GM19372 (cell line): ENCODE data around the gene GULP1.
"Not testable (repeated sequence)": the region's sequence is repeated elsewhere in the genome, so short reads cannot be mapped to it uniquely, and the experiment has no call there.

Source experiments
- ATAC-seq: cut with Tn5 transposase; IDR thresholded peaks from one replicate; pipeline ENCODE4 v1.9.1; 2021; ENCODE audit warnings: mild to moderate bottlenecking, low read depth, moderate library complexity; ENCODE audit not compliant: unreplicated experiment

Gene GULP1

DNA sequence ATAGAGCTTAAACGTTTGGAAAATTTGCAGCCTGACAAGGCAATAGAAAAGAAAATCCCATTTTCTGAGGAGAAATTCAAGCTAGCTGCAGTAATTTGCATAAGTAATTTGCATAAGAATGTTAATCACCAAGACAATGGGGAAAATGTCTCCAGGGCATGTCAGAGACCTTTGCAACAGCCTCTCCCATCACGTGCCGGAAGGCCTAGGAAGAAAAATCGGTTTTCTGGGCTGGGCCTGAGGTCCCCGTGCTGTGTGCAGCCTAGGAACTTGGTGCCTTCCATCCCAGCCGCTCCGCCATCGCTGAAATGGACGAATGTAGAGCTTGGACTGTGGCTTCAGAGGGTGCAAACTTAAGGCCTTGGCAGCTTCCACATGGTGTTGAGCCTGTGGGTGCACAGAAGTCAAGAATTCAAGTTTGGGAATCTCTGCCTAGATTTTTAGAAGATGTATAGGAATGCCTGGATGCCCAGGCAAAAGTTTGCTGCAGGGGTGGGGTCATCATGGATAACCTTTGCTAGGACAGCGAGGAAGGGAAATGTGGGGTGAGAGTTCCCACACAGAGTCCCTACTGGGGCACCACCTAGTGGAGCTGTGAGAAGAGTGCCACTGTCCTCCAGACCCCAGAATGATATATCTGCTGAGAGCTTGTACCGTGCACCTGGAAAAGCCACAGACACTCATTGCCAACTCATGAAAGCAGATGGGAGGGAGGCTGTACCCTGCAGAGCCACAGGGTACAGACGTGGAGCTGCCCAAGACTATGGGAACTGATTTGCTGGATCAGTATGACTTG lies 164.6 kb downstream of the GULP1 start:
- no peak for ATAC-seq

DNA sequence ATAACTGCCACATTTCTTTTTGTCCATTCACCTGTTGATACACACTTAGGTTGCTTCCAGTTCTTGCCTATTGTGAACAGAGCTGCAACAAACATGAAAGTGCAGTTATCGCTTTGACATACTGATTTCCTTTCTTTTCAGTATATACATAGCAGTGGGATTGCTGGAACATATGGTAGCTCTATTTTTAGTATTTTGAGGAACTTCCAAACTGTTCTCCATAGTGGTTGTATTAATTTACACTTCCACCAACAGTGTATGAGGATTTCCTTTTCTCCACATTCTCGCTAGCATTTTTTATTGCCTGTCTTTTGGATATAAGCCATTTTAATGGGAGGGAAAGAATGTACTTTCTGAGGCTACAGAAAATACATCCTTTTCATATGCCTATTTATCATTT lies 167.4 kb downstream of the GULP1 start:
- no peak for ATAC-seq

DNA sequence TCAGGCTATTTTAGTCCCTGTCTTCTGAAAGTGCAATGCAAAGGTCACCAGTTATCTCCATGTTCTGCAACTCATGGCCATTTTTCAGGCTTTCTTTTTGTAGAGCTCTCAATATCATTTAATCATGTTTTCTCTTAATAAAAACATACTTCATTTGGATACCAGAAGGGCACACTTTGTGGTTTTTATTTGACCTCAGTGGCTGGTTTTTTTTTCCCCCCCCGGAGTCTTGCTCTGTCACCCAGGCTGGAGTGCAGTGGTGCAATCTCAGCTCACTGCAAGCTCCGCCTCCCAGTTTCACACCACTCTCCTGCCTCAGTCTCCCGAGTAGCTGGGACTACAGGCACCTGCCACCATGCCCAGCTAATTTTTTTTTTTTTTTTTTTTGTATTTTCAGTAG lies 174.4 kb downstream of the GULP1 start:
- ATAC-seq: not testable (repeated sequence)

DNA sequence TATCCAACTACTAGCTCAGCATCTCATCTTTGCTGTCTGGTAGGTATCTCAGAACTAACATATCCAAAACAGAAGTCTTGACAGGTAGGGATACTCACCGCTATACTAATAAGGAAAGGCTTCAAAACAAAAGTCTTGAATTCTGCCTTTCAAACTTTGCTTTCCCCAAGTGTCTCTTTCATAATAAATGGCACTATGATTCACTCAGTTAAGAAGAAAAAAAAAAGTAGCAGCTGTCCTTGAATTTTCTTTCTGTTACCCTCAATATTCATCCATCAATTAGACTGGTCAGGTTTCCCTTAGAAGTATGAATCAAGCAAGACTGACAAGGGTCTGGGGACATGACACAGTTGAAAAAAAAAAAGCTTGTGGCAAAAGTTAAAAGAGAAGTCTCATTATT lies 175.1 kb downstream of the GULP1 start:
- ATAC-seq: no peak

DNA sequence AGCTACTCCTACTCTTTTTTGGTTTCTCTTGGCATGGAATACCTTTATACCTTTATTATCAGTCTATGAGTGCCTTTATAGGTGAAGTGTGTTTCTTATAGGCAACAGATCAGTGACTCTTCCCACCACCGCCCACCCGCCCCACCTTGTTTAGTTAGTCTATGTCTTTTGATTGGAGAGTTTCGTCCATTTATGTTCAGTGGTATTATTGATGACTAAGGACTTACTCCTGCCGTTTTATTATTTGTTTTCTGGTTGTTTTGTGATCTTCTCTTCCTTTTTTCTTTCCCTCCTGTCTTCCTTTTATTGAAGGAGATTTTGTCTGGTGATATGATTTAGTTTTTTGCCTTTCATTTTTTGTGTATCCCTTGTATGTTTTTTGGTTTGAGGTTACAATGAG lies 179.5 kb downstream of the GULP1 start:
- no peak for ATAC-seq

DNA sequence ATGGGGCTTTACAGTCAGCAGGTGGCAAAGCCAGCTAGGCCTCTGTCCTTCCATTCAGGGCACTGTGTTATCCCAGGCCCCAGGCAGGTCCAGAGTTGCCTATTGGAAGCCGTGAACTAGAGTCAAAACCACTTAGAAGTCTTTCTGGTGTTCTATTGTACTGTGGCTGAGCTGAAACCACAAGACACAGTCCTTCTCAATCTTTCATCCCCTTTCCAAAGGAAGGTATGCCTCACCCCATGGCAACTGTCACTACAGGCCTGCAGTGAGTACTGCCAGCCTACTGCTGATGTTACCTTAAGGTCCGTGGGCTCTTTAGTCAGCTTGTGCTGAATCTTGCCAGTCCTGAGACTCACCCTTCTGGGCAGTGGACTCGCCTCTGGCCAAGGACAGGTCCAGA lies 181.6 kb downstream of the GULP1 start:
- ATAC-seq: no peak

DNA sequence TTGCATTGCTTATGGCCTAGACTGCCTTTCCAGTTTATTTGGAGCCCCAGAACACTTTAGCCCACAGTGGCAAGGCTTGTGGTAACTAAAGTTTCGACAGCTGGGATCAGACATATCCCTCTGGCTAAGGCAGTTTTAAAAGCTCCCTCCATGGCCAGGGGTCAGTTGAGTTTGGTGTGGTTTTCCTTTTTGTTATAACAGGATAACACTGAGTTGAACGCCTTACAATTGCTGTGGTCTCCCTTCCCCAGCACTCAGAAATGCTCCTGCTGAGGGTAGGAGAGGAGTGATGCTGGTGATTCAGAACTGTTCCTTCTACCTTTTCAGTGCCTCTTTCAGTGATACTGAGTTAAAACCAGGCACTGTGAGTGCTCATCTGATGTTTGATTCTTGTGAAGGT lies 182.6 kb downstream of the GULP1 start:
- ATAC-seq: no peak

DNA sequence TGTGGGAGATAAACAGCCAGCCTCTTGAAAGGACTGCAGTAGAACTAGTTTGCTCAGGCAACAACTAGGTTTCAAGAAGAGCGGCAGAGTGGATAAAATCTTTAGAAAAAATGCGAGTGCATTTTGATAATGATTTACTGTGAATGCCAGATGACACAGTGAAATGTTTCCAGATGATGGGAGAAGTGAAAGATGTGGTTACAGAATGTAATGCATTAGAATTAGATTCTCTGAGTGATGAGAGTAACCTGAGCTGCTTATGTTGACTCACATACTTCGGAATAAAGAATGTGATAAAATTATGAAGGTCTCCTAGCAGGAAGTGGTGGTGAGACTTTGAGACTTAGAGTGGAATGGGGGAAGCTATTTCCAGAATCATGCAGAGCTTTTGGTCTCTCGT lies 184.3 kb downstream of the GULP1 start:
- no peak for ATAC-seq

DNA sequence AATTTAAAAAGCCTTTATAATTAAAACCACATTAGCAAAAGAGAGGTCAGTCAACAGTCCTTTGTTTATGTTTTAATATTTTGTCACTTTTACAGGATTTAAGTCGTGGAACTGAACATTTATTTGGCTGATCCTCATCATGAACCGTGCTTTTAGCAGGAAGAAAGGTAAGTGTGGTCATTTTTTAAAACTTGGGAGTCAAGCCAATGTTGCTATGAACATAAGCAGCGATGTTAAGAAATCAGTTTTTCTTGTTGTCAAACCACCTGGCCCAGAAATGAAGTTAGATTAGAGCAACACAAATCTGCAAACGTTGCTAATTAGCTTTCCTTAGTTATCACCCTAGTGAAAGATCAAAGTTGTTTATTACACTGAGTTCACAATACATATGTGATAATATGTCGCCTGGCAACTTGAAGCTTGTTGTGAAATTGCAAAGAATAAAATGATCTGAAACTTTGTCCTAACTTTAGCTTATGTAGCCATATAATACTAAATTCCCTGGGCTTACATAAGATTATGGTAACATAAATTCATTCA lies 186.0 kb downstream of the GULP1 start:
- ATAC-seq: no peak

DNA sequence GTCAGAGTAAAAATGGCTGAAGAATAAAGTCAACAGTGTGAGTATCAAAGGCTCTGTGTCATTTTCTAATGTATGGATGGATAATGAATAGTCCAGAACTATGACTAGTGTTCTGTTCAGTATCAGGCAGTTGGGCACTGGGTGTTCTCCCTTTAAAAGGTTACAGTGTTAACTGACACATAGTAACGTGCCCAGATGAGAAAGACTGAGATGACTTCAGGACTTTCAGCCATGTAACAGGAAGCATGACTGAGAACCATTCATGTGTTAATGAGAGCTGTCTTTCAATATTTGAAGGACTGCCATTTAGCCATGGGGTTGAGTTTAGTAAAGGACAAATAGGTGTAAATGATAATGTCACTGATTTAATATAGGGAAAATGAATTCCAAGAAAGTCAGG lies 187.1 kb downstream of the GULP1 start:
- peak; percentile 73 for ATAC-seq

DNA sequence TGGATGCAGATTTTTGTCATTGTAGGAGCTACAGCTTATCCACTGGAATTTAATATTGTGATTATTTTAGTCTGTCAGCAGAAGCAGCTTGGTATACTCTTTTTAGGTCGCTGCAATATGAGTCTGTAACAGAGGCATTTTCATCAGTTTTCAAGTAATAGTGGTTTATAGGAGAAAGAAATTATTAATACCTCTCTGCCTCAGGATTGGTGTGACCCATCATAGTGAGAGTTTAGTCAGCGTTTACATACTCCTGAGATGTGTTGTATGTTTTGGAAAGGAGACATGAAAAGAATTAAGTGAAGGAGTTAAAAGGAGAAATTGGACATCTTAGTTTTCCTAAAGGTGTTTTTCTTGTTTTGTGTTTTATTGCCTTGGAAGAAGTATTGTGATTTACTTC lies 189.8 kb downstream of the GULP1 start:
- no peak for ATAC-seq

DNA sequence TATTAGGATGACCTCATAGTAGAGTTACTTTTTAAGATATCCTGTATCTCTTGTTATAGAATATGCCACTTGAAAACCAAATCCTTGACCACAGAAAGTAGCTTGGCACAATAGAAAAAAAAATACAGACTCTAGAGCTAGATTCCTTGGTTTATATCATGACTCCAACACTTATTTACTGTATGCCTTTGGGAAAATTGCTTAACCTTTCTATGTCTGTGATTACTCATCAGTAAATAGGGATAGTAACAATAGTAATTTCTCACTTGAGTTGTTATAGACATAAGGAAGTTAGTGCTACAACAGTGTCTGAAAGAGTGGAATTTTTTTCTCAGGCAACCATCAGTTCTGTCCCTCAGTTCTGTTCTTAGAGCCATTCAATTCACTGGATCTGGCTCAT lies 193.8 kb downstream of the GULP1 start:
- ATAC-seq: no peak

DNA sequence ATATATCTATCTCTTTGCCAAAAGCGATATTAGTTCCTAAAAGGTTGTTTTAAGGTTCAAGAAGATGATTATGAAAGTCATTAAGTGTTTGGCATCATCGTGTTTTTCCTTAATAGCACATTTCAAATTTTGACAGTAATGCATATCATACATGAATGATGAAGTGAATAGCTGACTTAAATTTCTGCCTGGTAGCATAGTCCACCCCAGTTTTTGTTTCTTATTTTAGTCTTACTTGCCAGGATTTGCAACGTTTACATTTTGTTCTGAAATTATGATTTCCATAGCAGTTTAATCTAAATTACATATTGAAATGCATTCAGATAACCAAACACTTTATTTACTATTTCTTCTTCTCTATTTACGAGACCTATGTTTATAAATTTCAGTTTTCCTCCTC lies 201.1 kb downstream of the GULP1 start:
- no peak for ATAC-seq

DNA sequence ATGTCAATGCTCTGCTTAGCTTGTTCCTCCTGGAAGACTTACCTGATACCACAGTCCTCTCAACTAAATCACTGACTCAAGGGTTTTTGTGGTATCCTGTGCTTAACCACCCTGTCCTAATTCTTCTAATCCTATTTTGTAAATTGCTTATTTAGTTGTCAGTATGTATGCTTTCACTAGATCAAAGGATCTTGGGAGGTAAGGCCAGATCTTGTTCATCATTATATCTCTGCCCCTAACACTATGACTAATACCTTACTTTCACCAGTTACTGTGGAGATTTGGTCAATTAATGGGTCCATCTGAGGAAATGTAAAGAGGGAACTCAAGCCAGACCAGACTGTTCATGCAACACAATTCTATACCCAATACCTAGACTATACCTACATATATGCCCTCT lies 203.2 kb downstream of the GULP1 start:
- ATAC-seq: no peak

DNA sequence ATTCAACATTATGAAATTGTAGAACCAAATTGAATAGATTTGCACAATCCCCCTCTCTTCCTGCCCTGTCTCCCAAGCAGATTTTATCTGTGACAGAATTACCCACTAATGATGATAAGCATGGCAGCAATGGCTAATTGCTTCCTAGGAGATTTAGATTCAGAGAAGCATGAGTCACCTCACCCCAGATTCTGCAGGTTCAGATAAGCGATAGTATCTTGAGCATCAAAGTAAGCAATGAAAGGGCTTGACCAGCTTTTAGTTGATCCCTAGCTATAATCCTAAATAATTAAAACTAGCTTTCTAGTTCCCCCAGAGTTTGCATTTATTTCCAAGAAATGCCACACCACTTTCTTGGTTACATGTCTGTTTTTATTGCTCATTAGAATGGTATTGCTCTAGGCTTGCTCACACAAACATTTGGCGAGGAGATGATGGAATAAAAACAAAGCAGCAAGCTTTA lies 204.3 kb downstream of the GULP1 start:
- no peak for ATAC-seq

DNA sequence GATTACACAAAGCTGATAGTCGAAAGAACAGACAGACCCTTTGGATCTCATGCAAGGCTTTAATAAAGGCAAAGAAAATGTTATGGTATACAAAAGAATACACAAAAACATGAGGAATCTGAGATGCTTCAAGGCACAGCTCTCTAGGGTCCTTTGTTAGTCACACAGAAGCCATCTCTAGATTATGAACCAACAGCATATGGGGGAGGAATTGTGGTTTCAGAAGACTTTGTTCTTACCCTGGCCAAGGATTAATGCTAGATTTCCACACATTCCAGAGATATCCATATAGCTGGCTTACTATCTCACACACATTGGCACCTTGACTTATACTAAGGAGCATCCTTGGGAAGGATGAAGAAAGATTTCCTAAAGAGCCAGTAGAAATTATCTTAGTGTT lies 206.1 kb downstream of the GULP1 start:
- no peak for ATAC-seq

DNA sequence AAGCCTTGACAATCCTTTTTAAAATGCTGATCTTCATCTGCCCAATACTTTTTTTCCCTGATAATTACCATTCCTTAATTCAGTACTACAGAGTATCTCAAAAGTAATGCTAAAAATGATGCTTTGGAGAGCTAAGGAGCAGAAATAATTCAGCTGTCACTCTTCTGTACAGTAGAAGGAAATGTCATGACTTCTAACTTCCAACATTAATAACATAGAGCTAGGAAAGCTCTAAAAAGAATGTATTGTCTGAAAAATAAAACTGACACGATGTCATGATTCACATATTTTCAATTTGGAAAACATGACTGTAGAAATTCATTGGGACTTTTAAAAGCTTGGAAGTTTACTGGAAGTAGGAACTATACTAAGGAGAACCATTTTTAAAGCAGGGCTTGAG lies 212.3 kb downstream of the GULP1 start:
- ATAC-seq: no peak

DNA sequence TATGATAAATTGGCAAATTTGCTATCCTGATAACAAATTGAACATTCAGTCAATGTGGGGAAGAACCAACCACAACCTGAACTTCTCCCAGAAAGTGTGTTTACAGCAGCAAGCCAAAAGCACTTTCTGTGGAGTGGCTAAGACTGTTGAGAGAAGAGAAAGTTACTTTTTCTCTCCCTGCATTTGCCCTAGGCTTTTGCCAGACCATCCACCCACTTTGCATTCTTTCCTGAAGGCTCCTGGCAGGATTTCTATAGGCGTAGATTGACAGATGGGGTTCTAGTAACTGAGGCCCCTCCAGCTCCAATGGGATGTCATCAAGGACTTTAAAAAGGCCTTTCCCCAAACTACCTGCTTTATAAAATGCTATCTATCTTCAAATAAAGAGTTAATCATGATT lies 215.2 kb downstream of the GULP1 start:
- ATAC-seq: no peak

DNA sequence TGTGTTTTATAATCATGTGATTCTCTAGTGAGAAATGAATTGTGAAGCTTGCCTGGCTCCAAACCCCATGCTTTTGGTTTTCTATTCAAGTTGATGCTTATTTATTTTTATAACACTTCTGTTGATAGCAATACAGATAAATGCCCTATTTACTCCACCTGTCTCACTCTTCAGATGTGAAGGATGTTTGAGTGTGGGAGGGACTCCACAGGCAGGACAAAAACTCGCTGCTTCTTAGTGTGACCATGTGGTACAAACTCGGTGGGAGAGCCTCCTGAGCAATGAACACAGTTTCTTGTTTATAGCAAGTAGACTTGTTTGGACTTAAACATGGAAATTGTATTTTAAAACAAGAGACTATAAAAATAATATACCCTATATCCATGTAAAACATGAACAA lies 219.7 kb downstream of the GULP1 start:
- ATAC-seq: no peak

DNA sequence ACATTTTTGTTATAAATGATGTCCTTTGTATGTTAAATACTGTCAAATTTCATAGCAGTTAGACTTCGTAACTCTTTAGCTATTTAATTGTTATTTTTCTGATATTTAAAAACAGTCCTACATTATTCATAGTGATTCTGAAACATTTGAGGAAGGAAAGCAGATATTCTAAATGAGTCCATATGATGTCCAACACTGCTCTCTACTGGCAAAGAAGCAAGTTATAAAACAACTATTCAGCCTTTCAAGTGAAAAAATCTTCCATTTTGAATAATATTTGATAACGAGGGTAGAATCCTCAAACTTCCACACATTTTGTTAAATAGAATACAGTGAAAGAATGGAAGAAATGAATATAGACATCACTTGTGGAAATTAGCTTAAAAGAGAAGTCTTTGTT lies 220.8 kb downstream of the GULP1 start:
- ATAC-seq: no peak

DNA sequence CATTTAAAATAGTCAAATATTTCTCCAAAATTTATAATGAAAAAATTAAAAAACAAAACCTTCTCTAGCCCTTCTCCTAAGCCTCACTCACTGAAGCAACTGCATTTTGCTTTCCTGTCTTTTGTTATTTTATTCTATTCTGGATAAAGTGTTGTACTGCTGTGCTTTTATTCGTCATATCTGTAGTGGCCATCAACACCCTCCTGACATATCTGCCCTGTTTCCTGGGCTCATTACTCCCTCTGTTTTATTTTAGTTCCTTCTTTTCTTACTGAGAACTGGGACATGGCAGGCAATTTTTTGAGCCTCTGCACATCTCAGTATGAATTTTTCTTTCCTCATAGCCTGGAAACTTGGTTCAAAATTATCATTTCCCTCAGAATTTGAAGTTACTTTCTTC lies 224.2 kb downstream of the GULP1 start:
- ATAC-seq: no peak

DNA sequence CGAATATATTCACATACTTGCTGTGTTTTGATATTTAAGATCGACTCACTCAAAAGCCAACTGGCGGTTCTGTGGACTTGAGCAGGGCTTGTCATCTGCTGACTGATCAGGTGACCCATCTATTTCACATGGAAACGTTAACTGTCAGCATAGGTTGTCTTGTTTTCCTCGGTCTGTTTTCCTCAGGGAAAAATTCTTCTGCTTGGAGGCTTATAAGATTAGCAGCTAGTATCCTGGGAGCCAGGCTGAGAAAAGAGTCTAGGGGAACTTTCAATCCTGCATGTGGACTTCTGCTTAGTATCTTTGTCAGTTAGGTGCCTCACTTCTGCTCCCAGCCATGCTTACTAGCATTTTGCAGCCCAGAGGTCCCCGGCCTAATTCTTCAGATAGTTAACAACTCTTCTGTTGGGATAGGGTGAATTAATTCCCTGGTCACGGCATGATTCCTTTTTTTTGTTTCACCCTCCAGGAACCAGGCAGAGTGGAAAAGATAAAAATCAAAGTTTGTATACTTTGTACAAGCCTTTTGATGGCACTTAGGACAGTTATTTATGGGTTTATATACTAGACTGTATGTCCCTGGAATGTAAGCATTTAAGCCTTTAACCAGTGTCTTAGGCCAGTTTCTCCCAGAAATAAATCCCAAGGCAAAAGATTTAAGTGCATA lies 226.0 kb downstream of the GULP1 start:
- ATAC-seq: no peak
